HT1080 (cell line): ENCODE data around the gene FAM83C. TPM values are rescaled to one million over a fixed set of nuclear protein-coding genes. Genes with fewer than 3 reads are reported as not detected.
"Not testable (repeated sequence)": the region's sequence is repeated elsewhere in the genome, so short reads cannot be mapped to it uniquely, and the experiment has no call there.

ENCODE experiments used
- DNase-seq: peaks from one replicate; pipeline ENCODE4 v3.0.0-alpha.2; 2015; ENCODE audit warnings: low read depth
- total RNA-seq: library from RNA; depleted of rRNA; stranded (reverse); fragments of >200 nt; shearing (Covaris generic); gene quantifications from 2 replicates; pipeline ENCODE4 v1.2.3, GENCODE V29; 2014

Gene FAM83C
- total RNA-seq, 1 experiment from 2014 or later, result not detected

DNA sequence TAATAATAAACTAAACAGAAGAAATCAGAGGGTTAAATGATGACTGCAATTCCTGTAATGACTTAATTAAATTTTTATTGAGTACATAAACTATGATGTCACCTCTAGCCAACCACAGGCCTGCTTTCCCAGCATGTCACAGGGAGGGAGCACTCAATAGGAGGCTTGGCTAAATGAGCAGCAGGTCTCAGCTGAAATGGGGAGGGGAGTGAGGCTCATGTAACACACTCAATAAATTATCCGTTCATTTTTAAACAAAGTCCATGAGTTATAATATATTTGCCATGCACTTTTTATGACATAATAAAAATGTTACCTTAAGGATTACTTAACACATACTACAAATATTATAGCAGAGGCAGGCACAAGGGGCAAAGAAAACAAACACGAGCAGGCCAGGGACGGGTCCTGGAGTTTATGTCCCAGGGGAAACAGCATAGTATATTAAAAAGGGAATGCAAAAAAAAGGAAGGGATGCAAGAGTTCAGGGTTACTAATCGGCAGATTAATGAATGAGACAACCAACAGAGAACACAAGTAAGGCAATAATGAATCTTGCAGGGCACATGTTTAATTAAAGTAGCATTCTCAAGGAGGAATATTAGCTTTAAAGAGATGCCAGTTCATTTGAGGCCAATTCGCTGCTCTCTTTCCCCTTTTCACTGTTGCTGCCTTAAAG lies 27.1 kb upstream of the FAM83C start:
- peak; percentile 66 for DNase-seq

DNA sequence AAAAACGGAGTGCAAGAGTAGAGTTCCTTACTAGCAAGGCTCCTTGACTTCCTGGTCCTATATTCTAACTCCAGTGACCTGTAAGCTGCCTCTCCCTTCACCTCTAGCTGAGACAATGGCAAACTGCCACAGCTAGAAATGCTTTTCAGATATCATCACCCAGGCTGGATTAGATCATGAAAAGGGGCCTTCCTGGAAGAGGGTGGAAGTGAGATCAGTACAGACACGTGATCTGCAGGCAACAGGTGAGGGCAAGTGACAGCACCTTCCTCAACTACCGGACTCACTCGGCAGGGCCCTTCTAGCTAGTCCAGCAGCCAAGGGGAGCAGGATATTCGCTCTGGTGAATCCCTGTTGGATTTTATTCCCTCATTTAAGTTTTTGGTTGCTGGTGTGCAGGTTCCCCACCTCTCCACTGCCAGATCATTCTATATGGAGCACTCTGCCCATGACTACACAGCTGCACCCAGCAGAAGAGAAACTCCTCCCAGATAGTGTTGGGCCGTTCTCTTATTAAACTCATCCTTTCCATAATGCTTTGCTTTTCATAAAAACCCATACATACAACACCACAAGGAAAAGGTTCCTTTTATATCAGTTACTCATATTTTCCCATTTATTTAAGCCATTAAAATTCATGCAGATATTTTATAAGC lies 26.4 kb upstream of the FAM83C start:
- DNase-seq, result peak; percentile 97

DNA sequence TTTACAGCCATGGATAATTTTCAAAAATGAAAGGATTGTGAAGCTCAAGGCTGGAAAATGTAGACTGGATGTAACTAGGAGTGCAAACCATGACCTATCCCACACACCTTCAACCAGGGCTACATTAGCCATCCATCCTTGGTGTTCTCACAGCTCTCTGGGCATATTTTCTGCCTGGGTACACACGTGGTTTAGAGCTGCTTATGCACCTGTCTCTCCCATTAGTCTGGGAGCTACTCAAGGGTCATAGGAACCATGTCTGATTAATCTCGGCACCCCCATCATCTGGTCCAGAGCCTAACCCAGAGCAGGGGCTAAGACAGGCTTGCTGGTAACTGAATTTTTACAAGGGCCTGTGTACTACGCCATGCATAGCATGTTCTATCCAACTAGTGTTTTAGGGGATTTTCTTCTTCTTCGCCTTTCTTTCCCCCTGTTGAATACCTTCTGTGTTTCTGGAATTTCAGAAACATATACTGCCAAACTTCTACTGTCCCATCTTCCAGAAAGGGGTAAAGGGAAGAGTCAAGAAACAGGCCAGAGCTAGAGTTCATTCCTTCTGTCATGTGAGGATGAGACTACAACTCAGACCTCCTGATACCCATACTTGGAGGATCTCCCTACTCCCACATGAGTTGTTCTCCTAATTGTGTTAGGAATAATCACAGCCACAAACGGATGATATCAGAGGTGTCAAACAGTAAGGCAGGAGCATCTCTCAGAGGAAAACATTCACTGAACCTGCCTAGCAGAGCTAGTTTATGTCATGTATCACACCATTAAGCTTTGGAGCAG lies 25.4 kb upstream of the FAM83C start:
- no peak for DNase-seq

DNA sequence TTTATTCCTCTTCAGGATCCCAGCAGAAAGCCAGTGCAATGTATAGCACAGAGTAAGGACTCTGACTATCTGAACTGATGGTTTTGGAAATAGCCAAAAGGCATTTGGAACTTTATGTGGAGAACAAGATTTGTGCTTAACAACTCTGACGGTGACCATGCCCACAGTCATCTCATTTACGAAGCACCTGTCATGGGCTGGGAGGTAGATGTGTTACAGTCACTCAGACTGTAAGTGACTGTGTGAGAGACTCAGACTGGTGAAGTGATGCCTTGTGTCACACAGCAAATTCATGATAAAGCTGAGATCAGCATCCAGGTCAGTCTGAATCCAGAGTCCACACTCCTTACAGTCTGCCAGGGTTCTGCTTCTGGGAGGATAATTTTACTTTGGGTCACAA lies 23.9 kb upstream of the FAM83C start:
- no peak for DNase-seq

DNA sequence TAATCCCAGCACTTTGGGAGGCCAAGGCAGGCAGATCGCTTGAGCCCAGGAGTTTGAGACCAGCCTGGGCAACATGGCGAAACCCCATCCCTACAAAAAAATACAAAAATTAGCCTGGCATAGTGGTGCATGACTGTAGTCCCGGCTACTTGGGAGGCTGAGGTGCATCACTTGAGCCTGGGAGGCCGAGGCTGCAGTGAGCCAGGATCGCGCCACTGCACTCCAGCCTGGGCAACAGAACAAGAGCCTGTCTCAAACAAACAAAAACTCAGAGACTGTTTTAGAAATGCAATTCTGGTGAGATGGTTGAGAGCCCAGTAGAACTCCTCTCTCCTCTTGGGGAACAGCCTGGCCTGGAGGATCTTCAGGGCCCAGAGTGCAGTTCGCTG lies 23.4 kb upstream of the FAM83C start:
- DNase-seq, result not testable (repeated sequence)

DNA sequence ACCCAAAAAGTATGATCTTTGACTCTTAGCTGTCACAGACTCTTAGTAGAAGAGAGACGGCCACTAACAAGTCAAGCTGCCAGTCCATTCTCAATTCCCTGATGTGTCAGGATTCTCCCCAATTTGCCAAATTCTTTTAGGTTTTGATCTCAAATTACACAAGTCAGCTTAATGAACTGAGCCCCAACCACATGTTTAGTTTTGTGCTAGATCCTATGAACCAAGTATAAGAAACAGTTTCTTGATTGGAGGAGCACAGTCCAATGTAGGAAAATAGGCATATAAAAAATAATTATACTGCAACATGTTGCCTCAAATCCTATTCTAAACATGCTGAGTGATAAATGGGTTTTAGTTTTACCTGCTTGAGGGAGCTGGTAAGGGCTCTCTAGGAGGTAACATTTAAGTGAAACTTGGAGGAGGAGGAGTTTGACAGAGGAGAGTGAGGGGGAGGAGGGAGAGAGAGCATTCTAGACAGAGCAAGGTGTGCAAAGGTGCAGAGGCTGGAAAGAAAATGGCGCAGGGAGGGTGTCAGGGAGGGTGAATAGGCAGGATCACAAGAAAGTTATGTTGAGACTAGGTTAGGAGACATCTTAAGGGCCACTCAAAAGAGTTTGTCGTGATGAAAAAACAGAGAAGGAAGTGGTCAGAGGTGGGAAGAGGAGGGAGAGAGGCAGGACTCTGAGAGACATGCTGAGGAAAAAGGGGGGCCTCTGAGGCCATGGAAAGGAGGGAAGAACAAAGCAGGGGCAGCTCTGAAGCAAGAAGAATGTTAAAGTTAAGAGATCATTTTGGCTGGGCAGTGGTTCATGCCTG lies 22.8 kb upstream of the FAM83C start:
- no peak for DNase-seq

- peak; percentile 99 for DNase-seq
These were observed 20.1 kb upstream of the FAM83C start for GRCh38 chr20:35312318-35312717.

DNA sequence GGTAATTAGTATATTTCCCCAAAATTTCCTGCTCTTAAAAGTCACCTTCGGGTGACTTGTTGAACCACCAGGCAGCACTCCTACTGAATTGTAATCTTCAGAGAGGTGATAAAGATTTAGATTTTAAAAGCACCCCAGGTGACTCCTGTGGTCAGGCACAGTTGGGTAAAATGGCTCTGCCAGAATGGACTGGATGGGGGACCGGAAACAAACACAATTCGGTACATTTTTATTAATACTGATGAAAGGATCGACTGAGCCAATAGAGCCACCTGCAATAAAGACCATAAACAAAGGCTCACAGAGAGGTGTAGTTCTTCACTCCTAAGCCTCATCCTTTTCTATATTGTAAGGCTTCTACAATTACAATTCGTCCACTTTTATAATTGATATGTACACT lies 19.6 kb upstream of the FAM83C start:
- DNase-seq, result no peak

DNA sequence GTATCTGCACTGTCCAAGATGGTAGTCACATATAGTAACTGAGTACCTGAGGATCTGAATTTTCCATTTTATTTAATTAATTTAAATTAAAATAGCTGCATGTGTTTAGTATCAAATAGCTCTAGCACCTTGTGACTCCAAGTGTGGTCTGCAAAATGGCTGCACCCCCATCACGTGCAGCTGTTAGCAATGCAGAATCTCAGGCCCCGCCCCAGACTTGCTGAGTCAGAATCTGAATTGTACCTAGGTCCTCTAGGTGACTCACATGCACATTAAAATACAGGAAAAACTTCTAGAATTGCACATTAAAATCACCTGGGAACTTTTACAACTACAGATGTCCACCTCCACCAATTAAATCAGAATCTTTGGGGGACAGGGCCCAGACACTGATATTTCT lies 19.2 kb upstream of the FAM83C start:
- DNase-seq, result peak; percentile 93

DNA sequence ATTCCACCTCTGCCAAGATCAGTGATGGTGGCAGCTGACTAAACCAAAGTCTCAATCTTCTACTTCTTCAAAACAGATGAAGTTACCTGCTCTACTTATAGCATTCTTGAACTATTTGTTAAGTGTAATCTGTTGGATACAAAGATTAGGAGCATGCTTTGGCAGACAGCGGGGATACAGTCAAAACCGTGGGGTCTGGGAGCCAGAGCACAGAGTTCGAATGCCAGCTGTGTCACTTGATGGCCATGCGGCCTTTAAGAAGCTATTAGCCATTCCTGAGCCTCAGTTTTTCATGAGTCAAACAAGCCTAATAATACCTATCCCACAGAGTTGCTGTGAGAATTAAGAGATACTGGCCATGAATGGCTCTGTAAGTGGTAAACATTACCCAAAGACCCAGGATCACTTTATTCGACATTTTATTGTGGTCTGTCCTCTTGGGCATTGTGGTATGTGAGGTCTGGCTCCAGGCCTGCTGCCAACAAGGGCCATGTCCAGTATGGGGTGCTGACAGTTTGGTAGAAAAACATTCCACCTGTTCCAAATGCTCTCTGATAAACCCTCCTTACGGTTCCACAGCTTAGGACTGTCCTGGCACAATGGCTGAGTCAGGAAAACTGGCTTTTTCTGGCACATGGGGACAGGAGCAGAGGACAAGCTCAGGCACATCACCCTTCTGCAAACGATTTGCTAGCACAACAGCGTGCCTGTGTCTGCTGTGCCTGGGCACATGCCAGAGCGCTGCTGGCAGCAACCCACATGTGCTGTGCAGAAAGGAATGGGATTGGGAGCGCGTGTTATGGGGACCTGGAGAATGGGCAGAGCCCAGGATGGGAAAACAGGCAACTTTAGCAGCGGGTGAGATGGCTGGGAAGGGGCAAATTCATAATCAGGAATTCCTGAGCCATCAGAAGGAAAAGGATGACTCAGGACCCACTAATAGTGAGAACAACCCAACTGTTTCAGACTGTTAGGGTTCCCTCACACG lies 15.7 kb upstream of the FAM83C start:
- DNase-seq, result peak; percentile 99

DNA sequence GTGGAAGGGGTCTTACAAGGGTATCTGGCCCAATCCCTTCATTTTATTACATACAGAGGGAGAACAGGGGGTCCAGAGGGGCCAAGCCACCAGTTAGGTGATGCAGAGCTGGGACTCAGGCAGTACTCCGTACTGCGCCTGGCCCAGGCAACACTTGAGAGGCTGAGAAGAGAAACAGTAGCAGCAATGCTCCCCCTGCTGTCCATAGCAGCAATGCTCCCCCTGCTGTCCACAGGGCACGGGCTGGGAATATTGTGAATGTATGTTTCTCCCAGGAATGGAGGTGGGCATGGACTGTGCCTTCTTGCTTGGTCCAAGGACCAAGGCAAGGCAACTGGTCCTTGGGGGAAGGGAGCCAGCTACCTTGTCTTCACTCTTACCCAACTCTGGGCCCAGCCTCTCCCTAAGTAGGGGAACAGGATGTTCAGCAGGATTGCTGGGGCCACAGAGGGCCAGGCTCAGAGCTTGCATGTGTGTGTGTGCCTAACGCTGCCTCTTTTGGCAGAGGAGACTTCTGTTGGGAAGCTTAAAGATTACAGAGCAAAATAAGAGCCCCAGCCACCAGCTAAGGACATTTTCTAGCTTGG lies 14.8 kb upstream of the FAM83C start:
- DNase-seq, result peak; percentile 89

DNA sequence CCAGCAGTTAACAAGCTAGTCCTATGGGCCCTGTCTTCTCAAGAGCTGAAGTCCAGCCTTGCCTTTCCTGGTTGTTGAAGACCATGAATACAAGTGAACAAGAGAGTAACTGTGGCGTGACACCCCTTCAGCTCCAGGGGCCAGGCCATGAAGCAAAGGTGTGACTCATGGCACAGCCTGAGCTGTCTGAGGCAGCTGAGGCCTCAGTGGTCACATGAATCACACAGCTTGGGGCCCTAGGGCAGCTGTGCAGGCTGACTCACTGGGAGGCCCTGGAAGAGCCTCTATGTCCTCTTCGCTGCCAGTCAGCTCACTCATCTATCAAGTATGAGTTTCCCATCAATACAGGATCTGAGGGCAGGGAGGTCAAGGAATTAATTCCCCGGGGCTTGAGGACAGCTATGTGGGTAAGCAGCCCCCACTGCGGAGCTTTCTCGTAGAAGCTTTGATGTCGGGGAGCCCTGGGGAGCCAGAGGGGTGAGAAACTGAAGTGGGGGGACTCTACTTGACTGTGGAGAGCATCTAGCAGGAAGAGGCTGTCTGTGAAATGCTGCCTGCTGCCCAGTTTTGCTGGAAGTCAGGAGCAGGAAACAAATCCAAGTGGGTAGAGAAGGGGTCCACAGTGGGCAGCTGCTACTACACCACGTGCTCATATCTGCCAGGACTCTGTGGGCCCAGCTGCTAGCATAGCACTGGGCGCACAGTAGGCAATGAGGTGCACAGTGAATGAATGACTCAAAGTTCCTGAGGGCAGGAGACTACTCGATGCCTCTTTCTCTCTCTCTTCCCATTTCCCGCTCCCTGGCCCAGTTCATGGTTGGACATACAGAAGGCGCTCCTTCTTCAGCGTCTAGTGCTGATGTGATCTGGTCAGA lies 13.7 kb upstream of the FAM83C start:
- DNase-seq, result peak; percentile 100

DNA sequence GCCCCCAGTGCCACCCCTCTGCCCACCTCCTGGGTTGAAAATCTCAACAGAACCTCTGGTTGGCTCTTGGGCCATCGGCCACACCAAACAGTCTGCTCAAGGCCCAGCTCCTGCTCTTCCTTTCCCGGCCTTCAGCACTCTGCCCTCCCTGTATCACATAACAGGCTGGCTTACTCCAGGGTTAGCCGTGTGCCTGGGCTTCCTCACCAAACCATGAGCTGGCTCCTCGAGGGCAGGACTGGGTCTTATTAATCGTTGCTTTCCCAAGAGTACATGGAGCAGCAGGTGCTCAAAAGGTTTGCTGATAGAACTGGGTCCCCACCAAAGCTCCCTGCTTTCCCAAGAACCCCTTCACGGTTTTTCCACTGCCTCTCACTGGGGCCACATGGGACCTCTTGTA lies 12.7 kb upstream of the FAM83C start:
- no peak for DNase-seq

DNA sequence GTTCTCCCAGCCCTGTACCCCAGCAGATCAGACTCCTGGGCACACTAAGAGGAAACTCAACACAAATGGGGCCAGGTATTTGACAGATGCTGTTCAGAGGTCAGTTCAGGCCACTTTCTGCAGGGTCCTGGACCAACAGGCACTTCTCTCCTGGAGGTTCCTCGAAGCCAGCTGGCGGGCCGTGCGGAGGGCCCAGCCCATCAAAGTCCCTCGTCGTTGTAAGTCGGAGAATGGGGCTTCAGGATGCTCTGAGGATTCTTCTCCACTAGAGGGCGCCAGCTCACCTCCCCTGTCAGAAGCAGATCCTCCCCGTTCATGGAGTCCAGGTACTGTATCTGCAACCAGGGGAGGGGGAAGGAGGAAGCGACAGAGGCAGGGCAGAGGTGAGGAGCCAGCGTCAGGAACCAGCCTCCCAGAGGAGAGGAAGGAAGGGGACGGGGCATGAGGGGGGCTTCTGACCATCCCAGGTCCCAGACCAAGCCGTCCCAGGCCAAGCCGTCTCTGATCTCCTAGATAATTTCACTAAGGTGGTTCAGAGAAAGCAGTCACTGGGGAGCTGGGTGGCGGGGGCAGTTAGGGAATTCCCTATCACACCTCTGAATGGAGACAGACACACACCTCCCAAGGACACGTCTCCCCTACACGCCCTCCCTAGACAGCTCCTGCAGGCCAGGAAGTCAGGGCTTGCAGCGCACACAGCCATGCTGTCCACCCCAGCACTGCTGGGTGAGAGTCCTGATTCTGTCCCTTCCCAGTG lies 11.7 kb upstream of the FAM83C start:
- DNase-seq, result peak; percentile 95

DNA sequence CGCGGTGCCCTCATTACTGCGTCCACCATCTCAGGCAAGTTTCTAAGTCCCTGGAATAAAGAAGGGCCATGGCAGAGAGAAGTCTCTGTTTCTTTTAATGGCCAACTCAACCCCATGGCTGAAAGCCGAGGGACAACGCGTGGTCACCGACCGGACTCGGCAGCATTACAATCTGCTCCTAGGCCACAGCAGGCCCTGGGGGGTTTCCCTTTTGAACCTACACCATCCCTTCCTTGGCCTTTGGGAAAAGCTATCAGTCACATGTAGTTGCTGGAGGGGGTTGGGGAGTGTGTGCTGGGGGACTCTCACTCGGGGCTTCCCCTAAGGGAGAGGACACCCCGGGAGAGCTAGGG lies 11.1 kb upstream of the FAM83C start:
- DNase-seq, result no peak

GRCh38 chr20:35302421-35303335 lies 10.5 kb upstream of the FAM83C start:
- DNase-seq, result peak; percentile 89

DNA sequence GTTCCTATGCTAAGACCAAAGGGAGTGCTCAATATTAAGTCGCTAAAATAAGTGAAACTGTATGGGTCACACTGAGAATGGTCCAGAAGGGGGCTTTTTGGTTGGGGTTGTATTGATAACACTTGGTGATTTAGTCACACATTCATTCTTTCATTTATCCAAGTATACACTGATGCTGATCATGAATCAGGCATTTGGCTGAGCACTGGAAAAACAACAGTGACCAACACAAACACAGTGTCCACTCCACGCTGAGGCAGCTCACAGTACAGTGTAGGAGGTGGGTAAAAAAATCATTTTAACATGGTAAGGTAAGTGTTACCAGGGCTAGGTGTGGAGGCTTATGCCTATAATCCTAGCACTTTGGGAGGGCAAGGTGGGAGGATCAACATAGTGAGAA lies 9.2 kb upstream of the FAM83C start:
- DNase-seq, result no peak
